HG03457 (cell line): ENCODE results near the gene EPN2.
"Not testable (repeated sequence)": the region's sequence is repeated elsewhere in the genome, so short reads cannot be mapped to it uniquely, and the experiment has no call there.

Source experiments
- ATAC-seq: cut with Tn5 transposase; IDR thresholded peaks from one replicate; pipeline ENCODE4 v1.9.1; 2021; ENCODE audit warnings: moderate number of reproducible peaks; ENCODE audit not compliant: unreplicated experiment

EPN2 gene

DNA sequence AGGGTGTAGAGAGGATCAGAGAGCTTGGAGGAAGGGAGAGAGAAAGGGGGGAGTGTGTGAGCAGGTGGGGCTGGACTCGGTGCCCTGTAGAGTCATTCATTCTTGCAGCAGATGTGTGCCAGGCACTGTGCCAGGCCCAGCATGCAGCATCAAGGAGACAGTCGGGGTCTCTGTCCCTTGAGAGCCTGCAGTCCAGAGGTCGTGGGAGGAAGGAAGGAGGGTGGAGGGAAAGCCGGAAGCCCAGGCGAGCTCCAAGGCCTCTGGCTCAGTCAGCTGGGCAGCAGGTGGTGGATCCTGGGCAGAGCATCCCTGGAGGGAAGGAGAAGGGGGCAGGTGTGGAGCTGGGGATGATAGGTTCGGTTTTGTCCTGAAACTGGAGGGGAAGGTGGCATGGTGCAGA is 27.5 kb downstream of the EPN2 start:
- no peak for ATAC-seq

DNA sequence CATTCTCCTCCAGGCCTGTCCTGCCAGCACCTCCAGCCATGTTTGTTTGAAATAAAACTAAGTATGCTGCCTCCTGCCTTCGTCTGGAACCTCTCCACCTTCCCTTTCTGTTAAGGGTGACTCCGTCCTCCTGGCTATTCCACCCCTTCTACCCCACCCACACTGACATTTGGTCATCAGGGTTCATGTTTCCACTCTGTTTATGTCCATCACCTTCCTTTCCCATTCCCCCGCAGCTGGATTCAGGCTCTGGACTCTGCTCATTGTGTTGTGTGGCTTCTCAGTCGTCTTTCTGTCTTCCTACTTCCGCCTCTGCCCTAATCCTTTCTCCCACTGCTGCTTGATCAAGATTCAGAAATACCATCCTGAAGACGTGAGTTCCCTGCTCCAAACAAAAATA is 28.6 kb downstream of the EPN2 start:
- no peak for ATAC-seq

DNA sequence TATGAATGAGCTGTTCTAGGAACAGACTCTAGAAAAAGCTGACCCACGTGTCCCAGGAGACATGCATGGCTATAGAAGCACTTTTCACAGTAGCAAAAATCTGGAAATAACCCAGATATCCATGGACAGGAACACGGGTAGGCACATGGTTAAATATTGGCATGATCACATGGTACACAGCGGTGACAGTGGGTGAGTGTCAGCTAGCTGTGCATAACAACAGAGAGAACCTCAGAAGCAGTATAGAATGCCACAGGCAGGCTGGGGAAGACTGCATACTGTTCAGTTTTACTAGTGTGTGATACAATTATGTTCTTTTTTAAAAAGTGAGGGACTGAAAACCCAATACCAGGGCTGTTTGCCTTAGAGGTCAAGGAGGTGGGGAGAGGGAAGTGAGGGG is 31.4 kb downstream of the EPN2 start:
- no peak for ATAC-seq

DNA sequence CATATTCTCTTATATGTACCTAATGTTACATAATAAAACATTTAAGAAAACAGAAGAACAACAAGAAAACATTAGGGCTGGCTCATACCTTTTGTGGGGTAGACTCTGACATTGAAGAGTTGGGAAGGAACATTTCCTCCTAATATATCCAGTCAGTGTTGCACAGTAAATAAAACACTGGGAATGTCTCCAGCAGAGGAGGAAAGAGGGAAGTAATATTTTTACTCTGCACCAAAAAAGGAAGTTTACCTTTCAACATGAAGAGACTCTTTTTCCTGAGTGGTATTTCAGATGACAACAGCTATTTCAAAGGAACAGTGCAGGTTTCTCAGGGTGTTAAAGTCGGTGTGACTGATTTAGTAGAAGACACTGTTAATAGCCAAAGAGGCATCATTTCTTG is 31.9 kb downstream of the EPN2 start:
- no peak for ATAC-seq

DNA sequence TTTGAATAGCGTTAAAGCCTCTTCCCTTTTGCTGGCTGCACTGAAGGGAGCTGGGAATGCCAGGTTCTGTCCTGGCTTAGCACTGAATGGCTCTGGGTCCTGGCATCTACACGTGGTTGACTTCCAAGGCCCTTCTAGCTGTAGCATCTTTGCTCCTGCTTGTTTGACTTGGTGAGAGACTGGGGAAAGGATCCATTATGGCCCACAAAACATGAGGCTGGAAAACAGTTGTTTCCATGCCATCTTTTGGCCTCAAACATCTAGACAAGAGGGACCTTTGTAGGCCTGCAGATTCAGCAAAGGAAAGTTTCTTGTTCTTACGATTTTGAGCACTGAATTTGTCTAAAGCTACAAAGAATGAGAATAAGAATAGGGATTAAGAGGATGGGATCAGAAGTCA is 32.5 kb downstream of the EPN2 start:
- ATAC-seq, result no peak

DNA sequence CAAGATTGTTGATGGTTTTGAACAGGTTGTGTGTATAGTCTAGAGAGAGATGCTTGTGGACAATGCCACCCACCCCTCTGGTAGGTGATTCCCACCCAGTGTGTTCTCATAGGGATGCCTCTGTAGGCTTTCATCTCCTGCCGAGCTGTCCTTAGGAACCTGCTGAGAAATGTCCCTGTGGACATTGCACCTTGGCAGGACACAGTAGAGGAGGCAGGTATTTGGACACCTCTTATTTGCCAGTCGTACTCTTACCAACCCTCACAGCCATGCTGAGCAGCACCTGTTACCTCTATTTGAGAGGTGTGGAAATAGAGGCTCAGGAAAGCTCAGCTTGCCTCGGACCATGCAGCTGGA is 33.2 kb downstream of the EPN2 start:
- no peak for ATAC-seq

DNA sequence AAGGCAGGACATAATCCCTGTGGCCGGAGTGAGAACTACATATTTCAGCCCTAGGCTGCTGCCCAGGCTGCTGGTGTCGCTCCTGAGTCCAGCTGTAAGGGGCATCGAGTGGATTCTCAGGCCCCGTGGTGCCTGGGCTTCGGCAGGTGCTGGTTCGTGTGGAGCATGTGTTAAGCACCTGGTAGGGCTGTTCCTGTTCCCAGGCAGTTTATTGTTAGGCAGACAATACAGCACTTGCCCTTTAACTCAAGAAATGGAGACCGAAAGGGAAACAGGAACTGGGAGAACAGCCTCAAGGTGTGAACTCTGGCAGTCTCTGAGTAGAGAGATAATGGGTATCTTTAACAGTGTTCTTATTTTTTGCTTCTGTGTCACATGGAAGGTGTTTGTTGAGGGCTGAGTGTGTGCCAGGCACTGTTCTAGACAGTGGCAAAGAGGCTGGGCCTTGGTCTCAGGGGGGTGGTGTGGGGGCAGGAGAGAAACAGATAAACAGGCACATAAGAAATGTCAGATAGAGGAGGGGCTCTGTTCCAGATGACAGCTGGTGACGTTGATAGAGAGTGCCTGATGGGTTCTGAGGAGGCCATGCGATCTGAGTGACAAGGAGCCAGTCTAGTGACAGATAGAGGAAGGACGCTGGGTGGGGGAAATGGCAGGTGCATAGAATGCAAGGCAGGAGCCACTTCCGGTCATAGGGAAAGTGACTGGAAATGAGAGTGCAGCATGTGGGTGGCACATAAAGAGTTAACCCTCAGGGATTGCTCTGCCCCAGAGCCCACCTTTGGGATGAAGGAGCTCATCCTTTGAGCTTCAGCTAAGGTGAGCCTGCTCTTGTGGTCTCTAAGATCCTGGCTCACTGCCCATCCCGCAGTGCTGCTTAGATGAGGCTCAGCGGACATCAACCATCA is 33.8 kb downstream of the EPN2 start:
- ATAC-seq, result no peak

DNA sequence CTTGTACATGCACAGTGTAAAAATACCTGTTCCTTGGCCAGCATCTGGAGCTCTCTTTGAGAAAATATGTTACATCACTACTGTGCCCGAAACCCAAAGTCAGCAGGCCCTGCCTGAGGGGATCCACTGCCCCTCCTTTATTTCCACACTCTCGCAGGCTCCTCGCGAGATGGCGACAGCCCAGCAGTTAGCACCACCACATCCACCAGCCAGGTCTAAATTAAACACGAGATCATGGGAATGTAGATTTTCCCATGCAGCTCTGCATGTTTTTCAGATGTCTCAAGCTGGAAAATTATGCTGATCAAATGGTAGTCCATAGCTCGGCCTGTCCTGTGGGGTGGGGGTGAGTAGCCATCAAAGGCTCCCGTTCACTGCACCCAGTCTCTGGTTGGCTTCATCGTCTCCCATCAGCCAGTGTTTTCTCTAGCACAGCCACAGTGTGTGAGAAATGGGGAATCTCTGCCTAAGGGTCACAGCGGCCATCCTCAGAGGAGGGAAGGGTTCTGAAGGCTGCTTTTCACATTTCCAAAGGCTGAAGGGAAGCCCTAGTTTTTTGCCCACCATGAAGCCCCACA is 34.7 kb downstream of the EPN2 start:
- ATAC-seq, result no peak

DNA sequence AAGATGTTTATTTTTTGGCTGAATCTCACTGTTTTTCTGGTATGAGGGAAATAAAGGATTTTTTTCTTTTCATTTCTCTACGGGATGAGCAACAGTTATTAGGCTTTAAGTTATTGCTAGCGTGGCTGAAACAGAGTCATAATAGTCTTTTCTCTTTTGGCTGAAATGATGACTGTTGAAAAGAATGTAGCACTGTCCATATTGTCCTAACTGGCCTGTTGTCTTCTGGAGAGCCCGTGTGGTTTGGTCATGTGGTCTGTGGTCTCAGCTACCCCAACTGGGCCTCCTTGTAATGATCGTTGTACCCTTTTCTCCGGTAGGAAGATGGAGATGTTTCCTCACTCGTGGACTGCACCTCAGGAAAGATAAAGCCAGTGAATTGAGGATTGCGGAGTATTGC is 36.6 kb downstream of the EPN2 start:
- ATAC-seq, result no peak

DNA sequence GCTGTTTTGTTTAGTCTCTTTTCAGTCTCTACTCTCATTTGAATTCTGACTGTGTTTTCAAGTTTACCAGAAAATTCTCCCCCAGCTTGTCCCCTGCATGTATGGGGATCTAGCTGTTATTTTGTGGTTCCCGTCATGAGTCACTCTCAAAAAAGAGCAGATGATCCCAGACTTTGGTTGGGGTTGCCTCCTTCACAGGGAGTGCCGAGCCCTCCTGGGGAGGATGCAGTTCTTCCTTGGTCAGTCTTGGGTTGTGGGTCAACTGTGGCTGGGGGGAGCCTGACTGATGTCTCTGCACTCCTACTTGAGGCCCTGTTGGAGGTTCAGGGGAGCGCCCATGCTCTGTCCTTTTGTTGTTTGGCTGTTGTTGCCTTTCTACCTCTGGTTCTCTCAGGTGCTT is 37.7 kb downstream of the EPN2 start:
- no peak for ATAC-seq

DNA sequence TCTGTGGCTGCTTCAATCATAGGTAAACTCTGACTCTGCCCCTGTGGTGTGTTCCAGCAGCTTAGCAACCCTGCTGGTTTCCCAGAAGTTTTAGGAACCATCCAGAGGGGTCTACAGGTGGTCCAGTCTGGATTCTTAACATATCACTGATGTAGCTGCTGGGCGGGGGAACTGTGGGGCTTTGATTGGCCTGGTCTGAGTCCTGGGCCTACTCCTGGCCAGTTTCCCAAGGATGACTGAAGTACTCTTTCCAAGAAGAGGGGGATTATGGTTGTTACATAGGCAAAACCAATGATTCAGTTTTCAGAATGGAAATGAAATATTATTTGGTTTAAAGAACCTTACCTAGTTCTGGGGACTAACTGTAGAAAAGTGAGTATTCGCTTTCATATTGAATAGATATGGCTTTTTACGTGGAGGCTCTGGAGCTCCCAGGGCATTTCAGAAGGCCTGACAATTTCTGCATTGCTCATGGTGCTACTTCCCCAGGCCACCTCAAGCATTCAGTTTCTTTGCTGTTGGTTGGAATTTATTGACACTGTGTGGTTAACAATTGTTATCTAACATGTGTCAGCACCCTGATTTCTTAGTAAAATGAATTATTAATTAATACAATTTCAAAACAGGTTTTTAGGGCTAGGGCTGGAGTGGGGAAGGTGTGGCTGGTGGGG is 38.4 kb downstream of the EPN2 start:
- ATAC-seq, result no peak

DNA sequence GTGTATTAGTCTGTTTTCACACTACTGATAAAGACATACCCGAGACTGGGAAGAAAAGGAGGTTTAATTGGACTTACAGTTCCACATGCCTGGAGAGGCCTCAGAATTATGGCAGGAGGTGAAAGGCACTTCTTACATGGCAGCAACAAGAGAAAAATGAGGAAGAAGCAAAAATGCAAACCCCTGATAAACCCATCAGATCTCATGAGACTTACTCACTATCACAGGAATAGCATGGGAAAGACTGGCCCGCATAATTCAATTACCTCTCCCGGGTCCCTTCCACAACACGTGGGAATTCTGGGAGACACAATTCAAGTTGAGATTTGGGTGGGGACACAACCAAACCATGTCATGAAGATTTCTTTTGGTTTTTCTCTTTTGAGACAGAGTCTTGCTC is 41.1 kb downstream of the EPN2 start:
- ATAC-seq, result not testable (repeated sequence)

DNA sequence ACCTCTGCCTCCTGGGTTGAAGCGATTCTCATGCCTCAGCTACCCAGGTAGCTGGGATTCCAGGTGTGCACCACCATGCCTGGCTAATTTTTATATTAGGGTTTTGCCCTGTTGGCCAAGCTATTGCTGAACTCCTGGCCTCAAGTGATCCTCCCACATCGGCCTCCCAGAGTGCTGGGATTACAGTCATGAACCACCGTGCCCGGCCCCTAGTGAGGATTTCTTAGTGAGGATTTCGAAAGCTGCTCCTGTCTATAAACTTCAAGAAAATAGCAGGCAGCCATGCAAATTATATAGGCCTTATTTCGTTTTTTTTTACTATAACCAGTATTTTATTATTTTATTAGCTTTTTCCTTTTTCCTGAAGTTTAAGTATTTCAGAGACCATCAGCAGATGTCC is 41.6 kb downstream of the EPN2 start:
- no peak for ATAC-seq

DNA sequence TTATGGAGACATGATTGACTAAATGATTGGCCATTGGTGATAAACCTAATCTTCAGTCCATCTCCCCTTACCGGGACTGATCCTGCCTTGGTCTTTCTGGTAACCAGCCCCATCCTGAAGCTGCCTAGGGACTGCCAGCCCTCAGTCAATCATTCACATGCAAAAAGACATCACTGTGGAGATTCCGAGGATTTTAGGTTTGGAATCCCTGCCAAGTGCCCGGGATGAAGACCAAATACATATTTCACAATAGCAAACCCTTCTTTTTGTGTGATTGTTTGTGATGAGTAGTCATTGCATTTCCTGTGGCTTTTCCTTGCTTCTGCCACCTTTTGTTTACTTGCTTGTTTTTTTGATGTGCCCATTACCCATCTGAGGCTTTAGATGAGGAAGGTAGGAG is 44.0 kb downstream of the EPN2 start:
- ATAC-seq, result no peak

DNA sequence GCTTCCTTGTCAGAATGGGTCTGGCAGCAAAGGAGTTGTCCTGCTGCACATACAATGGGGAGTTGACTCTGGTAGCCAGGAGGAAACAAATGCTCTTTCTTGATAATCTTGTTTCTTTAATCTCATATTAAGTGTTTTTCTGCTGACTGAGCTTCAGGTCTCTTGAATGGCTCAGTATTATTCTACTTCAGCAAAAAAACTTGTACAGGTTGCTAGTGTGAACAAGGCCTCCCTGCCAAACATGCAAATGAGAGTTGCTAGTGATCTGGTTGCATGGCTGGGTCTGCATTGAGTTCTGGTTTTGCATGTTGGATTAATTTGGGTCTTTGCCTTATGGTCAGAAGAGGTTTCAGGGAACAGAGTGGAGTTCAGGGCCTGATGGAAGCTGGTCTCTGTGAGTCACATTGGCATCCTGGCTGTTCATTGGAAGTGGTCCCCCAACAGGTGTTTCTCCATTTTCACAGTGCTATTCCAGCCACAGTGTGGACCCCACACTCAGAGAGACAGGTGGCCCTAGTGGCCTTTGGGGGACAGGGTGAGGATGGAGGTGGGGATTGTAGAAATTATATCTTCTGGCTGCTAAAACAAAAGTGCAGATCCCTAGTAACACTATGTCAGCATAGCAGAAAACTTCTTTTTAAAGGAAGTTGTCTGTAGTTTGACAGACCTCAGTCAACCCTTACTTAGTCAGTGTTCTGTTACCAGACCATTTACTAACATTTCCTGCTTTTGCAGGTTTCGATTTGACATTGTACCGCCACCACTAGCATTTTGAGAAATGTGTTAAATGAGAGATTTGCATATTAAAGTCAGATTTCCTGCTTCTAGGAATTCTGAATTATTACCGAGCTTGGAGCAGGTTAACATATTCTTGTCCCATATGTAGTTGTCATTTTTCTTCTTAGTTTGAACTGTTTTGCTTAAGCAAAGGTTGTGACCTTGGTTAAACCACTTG is 47.1 kb downstream of the EPN2 start:
- ATAC-seq, result no peak

DNA sequence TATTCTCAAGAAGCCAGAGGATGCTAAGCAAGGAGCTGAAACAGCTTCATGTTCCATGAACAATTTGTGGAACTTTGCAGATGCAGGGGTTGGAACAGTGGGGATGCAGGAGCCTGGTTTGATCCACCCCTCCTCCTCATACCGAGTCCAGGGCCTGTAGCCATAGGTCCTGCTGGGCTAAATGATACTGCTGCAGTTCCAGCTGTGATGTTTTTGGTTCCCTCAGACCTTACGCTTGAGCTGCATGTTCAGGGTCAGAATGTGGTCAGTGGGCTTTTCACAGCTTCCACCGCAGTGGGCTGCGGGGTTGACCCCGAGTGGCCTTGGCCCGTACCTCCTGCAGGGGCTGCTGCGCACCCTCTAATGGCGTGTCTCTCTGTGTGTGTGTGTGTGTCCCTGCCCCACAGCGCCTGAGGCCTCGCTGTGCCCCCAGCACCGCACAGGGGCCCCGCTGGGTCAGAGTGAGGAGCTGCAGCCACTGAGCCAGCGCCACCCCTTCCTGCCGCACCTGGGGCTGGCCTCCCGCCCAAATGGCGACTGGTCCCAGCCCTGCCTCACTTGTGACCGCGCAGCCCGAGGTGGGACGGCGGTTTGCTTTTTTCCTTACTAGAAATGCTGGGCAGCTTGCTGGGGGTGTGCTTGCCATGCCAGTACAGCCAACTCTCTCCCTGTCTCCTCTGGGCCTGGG is 48.2 kb downstream of the EPN2 start:
- ATAC-seq, result no peak

DNA sequence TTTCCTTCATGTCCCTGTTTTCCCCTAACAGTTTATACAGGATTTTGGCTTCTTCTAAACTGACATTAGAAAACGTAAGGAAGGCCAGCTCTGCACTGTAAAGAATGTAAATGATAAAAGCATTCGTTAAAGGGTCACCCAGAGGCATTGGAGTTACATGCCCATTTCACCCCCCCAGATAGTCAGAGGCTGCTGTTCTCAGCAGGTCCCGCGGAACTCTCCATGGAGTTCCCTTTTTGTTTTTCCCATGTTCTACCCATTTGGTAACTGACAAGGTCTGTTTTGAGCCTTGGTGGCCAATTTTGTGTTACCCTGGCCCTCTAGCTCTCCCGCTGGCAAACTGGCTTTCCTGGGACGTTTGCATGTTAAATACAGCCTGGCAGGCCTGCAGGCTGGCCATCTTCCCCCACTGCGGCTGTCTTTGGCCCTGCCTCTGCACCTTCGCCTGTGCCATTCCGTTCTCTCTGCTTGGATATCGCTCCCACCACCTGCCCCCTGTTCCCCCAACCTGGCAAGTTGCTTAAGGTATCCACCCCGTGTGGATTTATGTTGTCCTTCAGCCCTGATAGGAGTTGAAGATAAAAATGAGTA is 49.7 kb downstream of the EPN2 start:
- no peak for ATAC-seq

DNA sequence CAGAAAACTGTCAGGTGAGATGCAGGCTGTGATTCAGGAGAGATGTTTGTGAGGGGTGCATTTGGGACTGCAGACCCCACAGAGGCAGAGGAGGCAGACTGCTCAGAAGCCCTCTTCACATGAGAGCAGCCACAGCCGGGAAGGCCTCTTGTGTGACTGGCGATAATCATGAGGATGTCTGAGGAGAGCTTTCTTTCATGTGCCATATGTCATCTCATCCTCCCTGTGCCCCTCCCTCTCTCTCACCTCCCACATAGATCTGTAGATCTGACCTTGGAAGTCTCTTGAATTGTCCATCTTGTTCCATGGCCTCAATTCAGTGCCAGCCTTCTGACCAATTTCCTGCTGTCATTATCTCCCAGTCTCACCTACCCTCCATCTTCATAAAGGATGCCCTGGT is 50.5 kb downstream of the EPN2 start:
- no peak for ATAC-seq

DNA sequence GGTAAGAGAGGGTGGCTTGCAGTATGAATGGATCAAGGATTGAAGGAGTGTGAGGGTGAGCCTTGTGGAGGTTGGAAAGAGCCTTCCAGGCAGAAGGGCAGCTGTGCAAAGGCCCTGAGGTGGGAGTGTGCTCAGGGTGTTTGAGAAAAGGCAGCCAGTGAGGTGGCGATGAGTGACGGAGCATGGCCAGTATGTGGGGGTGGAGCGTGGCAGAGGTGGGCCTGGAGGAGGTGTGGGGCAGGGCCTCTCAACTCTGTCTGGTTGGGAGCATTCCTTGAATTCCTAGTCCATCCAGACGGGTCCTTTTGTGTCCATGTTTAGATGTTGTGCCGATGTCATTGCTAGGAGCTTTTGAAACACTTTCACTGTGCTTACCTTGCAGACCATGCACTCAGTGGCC is 51.3 kb downstream of the EPN2 start:
- ATAC-seq, result no peak

DNA sequence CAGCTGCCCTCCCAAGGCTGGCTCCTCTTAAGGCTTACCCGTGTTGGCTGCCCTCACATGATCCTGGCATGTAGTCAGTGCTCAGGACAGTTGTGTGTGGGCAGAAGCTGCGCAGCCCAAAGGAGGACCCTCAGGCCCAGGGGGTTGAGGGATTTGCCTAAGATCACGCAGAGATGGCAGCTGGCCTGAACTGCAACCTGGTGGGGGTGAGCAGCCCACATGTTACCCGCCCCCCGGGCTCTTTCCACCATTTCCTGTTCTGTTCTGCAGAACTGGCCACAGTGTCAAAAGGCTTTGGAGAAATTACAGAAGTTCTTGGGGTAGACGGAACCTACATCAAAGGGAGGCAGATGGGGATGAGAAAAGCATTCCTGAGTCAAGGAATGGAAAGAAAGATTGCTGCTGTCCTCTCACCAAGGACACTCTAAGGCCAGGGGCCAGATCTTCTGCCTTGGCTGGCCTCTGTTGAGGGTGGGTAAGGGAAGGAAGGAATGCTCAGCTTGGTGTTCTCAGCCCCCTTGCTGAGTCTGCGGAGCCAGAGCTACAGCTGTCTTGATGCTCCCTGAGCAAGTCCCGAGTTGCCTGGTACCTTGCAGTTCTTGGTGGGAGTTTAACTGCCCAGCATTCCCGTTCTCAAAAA is 53.0 kb downstream of the EPN2 start:
- no peak for ATAC-seq
